ENCODE measurements around the gene ARL4A.

ARL4A gene

GRCh38 chr7:12703881-12704280 lies 16.4 kb downstream of the ARL4A start:
- no peak for DNase-seq (ENCODE audit: low read depth)

- DNase-seq (ENCODE audit: low read depth) = no peak
Observed at GRCh38 chr7:12705878-12706277, 18.4 kb downstream of the ARL4A start.

DNA sequence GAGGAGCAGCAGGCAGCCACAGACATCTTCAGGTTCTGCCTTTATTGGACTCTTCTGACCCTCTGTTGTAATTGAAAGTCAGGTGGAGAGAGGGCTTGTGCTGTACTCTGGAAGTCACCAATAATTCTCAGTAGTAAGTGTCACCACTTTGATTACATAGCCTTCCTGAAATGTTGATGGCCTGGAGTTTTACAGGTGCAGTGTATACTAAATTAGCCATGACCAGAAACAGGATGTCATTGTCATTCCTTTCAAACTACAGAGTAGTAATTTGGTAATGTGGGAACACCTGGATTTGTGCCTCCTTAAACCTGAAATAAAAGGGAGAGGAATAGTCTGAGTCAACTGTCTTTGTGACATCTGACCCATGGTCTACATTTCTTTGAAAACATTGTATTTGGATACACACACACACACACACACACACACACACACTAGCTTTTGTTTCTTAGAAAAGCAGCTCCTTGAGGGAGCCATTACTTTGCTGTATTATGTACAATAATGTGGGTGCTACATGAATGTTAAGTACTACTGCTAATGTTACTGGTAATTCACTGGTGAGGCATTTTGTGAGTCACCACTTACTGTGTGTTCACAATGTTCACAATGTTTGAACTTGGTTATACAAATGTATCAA lies 19.6 kb downstream of the ARL4A start:
- no peak for DNase-seq (ENCODE audit: low read depth)

- no peak for DNase-seq (ENCODE audit: low read depth)
Observed at GRCh38 chr7:12708314-12708713, 20.9 kb downstream of the ARL4A start.

DNA sequence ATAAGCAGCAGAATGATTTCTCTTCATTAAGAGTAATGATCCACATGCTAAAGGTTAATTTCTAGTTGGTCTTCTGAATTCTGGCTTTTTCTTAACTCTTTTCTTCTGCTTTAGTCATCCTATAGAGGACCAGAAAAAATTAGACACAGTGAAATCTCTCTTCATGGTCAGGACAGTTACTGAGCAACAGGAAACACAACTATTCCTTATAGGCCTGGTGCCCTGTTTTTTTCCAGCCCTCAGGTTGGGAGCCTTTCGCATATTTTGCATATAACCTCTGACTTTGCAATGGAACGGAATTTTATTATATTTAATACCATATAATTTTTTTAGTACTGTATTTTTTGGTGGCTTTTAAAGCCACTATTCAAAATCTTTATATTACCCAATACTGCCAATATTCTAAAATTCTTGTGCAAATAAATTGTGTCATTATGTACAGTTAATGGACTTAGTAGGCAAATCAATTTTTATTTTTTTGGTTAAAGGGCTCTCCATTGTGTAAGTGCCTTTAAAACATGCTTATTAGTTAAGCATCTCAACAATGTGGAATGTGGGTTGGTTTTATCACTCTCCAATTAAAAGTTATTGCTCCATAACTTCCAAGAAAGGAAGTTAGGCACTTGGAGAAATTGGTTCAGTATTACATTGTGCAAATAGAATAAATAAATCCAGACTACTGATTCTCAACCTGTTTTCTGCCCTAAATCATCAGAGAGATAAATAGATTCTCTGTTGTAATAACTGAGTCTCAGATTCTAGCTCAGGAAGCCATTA lies 22.5 kb downstream of the ARL4A start:
- peak; percentile 82 for DNase-seq (ENCODE audit: low read depth)

DNA sequence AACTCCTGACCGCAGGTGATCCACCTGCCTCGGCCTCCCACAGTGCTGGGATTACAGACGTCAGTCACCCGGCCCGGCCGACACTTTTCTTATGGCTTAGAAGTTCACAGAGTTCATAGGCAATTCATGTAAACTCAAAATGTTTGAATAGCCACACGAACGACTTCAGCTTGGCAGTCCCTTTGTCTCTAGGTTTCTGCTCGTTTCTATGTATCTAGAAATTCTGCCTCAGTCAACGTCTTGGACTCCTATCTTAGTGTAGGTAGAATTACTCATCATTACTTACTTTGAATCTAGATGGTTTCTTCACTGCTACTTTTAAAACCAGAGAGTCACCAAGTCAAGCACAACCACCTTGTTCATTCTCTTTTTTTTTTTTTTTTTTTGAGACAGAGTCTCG lies 23.7 kb downstream of the ARL4A start:
- no peak for DNase-seq (ENCODE audit: low read depth)

DNA sequence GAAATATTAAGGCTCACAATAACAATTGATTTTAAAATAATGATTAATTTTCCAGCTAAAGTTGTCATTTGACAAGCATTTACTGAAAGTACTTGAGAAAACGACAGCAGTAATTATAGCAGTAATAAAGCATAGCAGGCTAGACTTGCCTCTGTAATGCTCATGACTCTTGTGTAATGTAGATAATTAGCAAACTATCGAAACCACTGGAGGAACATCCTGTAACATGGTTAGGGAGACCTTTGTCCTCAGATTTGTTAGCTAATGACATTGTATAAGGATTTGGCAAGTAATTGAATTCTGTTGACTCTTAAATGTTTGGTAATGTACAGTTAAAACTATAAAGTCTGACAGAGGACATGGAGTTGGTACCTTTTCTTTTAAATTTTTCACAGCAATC lies 24.8 kb downstream of the ARL4A start:
- DNase-seq (ENCODE audit: low read depth) = no peak

- no peak for DNase-seq (ENCODE audit: low read depth)
Observed at GRCh38 chr7:12713625-12714378, 26.4 kb downstream of the ARL4A start.

DNA sequence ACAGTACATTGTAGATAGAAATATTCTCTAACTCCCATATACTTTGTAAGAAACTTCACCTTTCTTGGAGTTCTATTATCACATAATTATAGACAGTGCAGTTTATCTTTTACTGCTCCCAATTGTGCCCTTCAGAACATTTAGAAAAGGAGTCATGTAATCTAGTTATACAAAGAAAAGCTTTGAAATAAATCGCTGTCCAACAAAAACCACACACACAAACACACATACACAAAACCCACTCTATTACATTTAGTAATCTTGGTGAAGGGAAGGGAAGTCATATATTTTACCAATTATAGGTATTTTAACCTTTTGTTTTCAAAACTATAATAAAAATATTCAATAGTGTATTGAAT lies 26.9 kb downstream of the ARL4A start:
- no peak for DNase-seq (ENCODE audit: low read depth)

DNA sequence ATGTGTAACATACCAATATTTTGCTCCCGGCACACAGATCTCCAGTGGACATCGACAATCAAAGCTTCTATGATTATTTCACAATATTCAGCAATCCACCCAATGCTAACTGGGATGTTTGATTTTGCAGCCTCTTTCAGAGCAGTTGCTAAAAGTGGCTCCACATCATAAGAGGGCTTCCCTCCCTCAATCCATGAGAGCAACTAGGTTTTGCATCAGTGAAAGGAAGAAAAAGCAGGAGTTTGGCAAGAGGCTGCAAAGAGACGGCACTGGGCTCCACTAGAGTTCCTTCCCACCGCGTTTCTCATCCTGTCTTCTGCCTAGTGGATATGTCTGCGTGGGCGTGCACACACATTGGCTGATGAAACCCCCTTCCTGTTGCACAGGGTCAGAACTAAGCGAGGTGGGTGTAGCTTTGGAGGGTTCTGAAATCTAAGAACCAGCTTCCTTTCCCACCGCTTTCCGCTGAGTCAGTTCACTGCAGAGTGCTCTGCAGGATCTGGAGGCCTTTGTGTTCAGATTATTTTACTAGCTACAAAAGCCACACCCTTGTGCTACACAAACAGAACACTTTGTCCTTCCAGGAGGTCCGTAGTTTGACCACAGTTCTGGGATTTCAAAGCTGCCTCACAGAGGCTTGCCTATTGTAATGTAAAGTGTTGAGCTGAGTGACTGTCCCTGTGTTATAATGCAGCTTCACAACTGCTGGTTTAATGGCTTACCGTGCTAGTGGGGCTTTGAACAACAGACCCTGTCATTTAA lies 28.1 kb downstream of the ARL4A start:
- peak; percentile 62 for DNase-seq (ENCODE audit: low read depth)

DNA sequence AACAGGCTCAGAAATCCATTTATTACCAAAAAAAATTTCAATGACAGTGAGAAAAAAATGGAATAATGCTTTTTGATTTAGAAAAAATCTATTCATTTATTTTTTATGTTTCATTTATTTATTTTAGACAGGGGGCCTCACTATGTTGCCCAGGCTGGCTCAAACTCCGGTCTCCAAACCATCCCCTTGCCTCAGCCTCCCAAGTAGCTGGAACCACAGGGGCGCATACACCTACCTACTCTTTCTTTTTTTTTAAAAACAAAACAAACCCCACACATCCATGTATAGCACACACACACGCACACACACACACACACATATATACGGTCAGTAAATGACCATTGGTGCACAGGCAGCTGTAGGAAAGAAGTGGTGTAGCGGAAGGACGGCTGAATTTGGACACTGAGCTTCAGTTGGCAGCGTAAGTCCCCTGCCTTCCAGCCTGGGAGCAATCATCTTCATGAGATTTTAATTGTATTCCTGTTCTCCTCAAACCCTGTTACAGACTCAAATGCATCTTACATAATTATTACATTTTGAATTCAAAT lies 28.8 kb downstream of the ARL4A start:
- no peak for DNase-seq (ENCODE audit: low read depth)

GRCh38 chr7:12716722-12717121 lies 29.3 kb downstream of the ARL4A start:
- DNase-seq (ENCODE audit: low read depth) = no peak

DNA sequence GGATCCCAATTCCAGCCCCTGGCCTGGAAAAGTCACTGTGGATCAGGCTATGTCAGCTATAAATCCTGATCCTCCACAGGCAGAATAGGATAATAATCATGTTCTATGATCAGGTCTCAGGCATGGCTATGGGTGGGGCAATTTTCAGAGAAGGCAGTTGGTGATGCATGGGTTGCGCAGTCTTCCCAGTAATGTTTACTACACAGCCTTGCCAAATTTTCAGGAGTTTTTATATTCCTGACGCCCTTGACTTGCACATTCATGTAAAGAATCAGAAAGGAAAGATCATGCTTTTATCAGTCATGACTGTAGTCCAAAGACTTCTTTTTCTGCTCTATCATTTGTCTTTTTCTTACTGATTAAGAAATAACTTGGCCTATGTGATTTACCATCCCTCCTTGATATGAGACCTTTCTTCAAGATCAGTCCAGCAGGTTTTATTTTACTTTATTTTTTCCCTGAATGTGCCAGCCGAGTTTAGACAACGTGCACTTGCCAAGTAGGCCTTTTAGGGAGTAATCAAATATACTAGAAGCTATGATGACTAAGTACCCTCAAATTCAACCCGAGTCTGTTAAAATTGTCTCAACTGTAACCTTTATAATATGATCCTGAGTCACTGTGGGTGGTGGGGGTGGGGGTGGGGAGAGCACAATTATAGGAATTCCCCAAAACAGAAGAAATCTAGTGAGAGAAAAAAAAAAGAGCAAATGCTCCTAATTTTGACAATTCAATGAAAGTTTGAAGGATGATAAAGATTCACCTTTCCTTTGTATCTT lies 31.9 kb downstream of the ARL4A start:
- no peak for DNase-seq (ENCODE audit: low read depth)

DNA sequence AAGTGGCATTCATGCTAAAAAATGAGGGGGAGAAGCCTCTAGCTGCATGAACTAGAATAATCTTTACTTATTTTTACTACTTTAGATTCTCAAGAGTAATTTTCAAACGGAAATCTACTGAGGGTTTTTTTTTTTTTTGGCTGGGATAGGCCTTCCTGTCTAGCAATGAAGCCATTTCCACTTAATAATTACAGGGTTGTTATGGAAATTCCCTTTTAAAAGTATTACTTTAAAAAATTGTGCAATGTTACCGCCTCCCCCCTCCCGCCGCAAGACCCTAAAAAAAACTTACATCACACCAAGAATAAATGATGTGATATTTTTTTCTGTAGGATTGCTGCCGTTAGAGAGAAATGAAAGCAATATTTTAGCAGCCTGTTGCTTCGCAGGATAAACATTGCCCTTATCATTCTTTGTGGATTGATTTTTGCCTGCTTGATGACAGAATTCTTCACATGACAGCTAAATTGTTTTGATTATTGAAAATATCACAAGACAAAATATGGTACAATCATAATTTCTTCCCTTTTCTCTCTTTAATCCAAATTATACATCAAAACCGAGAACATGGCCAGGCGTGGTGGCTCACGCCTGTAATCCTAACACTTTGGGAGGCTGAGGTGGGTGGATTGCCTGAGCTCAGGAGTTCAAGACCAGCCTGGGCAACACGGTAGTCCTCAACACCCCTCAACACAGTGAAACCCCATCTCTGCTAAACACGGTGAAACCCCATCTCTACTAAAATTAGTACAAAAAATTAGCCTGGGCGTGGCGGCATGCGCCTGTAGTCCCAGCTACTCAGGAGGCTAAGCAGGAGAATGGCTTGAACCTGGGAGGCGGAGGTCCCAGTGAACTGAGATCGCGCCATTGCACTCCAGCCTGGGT lies 32.8 kb downstream of the ARL4A start:
- DNase-seq (ENCODE audit: low read depth) = no peak

- no peak for DNase-seq (ENCODE audit: low read depth)
Observed at GRCh38 chr7:12721286-12721830, 33.9 kb downstream of the ARL4A start.

DNA sequence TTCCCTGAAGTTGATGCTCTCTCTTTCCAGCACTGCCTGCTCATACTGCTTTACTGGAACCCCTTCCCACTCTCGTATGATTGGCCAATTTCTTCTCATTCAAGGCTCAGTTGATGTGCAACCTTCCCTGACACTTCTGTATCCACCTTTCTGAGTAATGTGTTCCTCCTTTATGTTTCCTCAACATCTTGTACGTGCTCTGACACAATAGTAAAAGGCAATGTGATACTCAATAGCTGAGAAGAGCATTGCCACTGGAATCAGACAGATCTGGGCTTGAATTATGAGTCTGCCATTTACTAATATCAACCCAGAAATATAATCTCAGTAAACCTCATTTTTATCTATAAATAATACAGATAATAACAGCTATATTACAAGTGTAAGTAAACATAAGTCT lies 34.7 kb downstream of the ARL4A start:
- no peak for DNase-seq (ENCODE audit: low read depth)

DNA sequence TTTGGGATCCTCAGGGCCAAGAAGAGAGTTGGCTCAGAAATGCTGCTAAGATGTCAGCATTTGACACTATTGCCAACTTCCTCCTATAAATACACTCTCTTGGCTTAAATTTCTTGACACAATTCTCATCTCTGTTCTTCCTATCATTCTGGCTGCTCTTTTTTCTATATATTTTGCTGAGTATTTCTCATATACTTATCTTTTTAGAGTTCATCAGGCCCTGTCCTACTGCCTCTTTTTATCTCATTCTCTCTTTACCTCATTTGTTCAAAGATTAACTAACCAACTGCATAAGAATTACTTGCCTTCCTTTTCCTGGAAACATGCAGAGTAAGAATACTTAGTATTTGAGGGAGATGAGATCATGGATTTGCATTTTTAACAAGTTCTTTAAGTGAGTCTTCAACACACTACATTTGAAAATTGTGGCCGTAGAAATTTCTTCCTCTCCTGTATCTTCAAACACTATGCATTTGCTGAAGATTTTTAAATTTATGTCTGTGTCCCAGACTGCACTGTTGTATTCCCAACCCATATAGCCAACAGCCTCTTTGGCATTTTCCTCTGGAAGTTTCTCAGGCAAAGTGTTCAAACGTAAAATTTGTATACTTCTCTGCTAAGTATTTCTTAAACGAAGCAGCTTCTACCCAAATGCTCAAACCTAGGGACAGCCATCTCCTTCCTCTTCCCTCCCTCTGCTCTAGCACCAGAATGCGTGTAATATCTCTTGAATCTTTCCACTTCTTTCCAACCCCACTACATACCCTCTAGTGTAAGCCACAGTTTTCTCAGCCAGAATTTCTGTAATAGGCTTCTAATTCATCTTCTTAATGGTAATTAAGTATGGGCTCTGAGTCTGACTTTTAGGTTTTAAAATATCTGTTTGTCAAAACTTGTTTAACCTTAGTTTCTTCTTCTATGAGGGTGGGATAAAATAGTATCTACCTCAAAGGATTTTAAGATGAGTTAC lies 35.5 kb downstream of the ARL4A start:
- no peak for DNase-seq (ENCODE audit: low read depth)

DNA sequence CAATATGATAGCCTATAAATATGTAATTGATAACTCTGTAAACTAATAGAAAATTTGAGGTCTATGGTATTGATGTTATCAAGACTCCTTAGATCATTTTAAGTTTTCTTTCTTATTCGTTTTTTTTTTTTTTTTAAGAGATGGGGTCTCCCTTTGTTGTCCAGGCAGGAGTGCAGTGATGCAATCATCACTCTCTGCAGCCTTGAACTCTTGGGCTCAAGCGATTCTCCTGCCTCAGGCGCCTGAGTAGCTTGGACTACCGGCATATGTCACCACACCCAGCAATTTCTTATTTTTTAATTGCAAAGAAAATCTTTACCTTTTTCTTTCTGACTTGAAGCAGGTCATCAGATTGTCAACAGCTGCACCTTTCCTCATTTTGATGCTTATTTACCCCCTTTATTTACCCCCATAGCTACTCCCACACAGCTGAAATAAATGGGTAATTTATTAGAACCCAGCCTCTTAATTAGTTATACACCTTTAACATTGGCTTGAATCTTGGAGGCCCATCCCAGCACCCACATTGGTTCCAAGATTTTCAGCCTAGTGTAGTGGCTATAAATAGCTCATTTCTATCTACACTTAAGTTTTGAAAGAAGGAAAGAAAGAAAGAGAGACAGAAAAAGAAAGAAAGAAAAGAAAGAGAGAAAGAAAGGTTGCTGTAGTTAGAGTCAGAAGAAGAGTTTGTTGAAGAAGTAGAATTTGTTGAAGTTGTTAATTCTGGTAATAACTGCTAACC lies 38.3 kb downstream of the ARL4A start:
- no peak for DNase-seq (ENCODE audit: low read depth)
